Hair follicular keratinocyte (primary cell): ENCODE results near the gene FAM156A. TPM values are rescaled to one million over a fixed set of nuclear protein-coding genes. Genes with fewer than 3 reads are reported as not detected.

ENCODE experiments used
- total RNA-seq: library from RNA; depleted of rRNA; stranded (reverse); fragments of >200 nt; gene quantifications from 2 replicates; pipeline ENCODE4 v1.2.3, GENCODE V29; 2015

Gene FAM156A
- total RNA-seq, result 2.8 and 8.4 TPM in 2 replicates

GRCh38 chrX:52958113-52958959 is at the start of gene FAM156A:
Gene FAM156A (minus strand): TSS chrX:52958518. CDS start chrX:52948588, 9,930 bp downstream.

Other genes with a start within 250 kb of the FAM156A start
- gene SSX2B, start 207.3 kb downstream of the FAM156A start, total RNA-seq, result not detected in 2 replicates
- gene SPANXN5, start 161.1 kb downstream of the FAM156A start, total RNA-seq, result 0.47 TPM in 1 of 2 replicates, not detected in the other
- not detected in 2 replicates for gene XAGE5, start 147.2 kb downstream of the FAM156A start, total RNA-seq
- not detected in 2 replicates for gene XAGE3, start 90.4 kb downstream of the FAM156A start, total RNA-seq
- 7.8 and 13.8 TPM in 2 replicates for gene FAM156B, start 61.2 kb downstream of the FAM156A start, total RNA-seq
- 0.08 TPM in 1 of 2 replicates, not detected in the other for gene GPR173, start 90.3 kb upstream of the FAM156A start, total RNA-seq
- 10.3 and 13.1 TPM in 2 replicates for gene TSPYL2, start 123.8 kb upstream of the FAM156A start, total RNA-seq
- 1.6 and 1.8 TPM in 2 replicates for gene KANTR, start 135.6 kb upstream of the FAM156A start, total RNA-seq